ENCODE measurements around the gene KIF16B. TPM values are rescaled to one million over a fixed set of nuclear protein-coding genes. Genes with fewer than 3 reads are reported as not detected.

KIF16B gene
- total and polyA plus RNA-seq, 2 of the 13 experiments (the other 11 are each of a cell fraction or from before 2014, with no cell fraction given), result 6.9 to 18.0 TPM

GRCh38 chr20:16573001-16573965, at the start of gene KIF16B (continued):
- TF ChIP-seq ZNF468 (CRISPR knock-in tag; IDR thresholded peaks at IDR 0.05) (peak; percentile 89; the same call in 1 of the 2 replicates), ZNF256 (CRISPR knock-in tag; conservative IDR thresholded peaks at IDR 0.05) (peak; percentile 55), ATF5 (CRISPR knock-in tag; IDR thresholded peaks at IDR 0.05; ENCODE audit: low read depth) (no peak), SP2 (CRISPR knock-in tag; IDR thresholded peaks at IDR 0.05) (peak; percentile 53; the same call in 1 of the 2 replicates), ZNF331 (CRISPR knock-in tag; IDR thresholded peaks at IDR 0.05) (peak; percentile 95), ZMYM2 (CRISPR knock-in tag; IDR thresholded peaks at IDR 0.05) (peak; percentile 94), CHD2 (IDR thresholded peaks at IDR 0.05; ENCODE audit: low read depth, low read length) (peak; percentile 61; the same call in 1 of the 2 replicates), ZNF251 (CRISPR knock-in tag; IDR thresholded peaks at IDR 0.05) (no peak), THAP11 (CRISPR knock-in tag; IDR thresholded peaks at IDR 0.05) (peak; percentile 92), ZNF354B (CRISPR knock-in tag; IDR thresholded peaks at IDR 0.05) (peak; percentile 80; the same call in 1 of the 2 replicates), POLR2AphosphoS5 (IDR thresholded peaks at IDR 0.05; ENCODE audit: low read depth, low read length) (peak; percentile 95), TMF1 (CRISPR knock-in tag; IDR thresholded peaks at IDR 0.05; ENCODE audit: low read depth) (peak; percentile 92), HNRNPK (IDR thresholded peaks at IDR 0.05; ENCODE audit: low read depth, low read length, poor library complexity, severe bottlenecking) (peak; percentile 96), KDM6A (CRISPR knock-in tag; IDR thresholded peaks at IDR 0.05; ENCODE audit: low read depth) (no peak), ESRRA (CRISPR knock-in tag; IDR thresholded peaks at IDR 0.05; ENCODE audit: low read depth) (peak; percentile 96), ARID3A (IDR thresholded peaks at IDR 0.05; ENCODE audit: low read depth, low read length) (peak; percentile 90), RBAK (CRISPR knock-in tag; IDR thresholded peaks at IDR 0.05) (0 out of 2 replicates have a peak, but pooled peaks have one; percentile 62), ZKSCAN5 (CRISPR knock-in tag; IDR thresholded peaks at IDR 0.05) (no peak), POLR2A (IDR thresholded peaks at IDR 0.05; ENCODE audit: insufficient read depth in 1 of 2, low read depth in 2 of 2, low read length in 2 of 2) (peak; percentile 84 to 91), TCF7 (IDR thresholded peaks at IDR 0.05; ENCODE audit: low read depth) (no peak), TAF15 (IDR thresholded peaks at IDR 0.05; ENCODE audit: low read depth, low read length, poor library complexity, severe bottlenecking) (no peak)
- TF ChIP-seq, protein P1, sequence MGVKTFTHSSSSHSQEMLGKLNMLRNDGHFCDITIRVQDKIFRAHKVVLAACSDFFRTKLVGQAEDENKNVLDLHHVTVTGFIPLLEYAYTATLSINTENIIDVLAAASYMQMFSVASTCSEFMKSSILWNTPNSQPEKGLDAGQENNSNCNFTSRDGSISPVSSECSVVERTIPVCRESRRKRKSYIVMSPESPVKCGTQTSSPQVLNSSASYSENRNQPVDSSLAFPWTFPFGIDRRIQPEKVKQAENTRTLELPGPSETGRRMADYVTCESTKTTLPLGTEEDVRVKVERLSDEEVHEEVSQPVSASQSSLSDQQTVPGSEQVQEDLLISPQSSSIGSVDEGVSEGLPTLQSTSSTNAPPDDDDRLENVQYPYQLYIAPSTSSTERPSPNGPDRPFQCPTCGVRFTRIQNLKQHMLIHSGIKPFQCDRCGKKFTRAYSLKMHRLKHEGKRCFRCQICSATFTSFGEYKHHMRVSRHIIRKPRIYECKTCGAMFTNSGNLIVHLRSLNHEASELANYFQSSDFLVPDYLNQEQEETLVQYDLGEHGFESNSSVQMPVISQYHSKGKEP (CRISPR knock-in tag; IDR thresholded peaks at IDR 0.05), result no peak
- TF ChIP-seq, protein P2, sequence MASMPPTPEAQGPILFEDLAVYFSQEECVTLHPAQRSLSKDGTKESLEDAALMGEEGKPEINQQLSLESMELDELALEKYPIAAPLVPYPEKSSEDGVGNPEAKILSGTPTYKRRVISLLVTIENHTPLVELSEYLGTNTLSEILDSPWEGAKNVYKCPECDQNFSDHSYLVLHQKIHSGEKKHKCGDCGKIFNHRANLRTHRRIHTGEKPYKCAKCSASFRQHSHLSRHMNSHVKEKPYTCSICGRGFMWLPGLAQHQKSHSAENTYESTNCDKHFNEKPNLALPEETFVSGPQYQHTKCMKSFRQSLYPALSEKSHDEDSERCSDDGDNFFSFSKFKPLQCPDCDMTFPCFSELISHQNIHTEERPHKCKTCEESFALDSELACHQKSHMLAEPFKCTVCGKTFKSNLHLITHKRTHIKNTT (CRISPR knock-in tag; IDR thresholded peaks at IDR 0.05), result no peak
